ENCODE results near the gene UGGT1.

The UGGT1 gene, protein sequence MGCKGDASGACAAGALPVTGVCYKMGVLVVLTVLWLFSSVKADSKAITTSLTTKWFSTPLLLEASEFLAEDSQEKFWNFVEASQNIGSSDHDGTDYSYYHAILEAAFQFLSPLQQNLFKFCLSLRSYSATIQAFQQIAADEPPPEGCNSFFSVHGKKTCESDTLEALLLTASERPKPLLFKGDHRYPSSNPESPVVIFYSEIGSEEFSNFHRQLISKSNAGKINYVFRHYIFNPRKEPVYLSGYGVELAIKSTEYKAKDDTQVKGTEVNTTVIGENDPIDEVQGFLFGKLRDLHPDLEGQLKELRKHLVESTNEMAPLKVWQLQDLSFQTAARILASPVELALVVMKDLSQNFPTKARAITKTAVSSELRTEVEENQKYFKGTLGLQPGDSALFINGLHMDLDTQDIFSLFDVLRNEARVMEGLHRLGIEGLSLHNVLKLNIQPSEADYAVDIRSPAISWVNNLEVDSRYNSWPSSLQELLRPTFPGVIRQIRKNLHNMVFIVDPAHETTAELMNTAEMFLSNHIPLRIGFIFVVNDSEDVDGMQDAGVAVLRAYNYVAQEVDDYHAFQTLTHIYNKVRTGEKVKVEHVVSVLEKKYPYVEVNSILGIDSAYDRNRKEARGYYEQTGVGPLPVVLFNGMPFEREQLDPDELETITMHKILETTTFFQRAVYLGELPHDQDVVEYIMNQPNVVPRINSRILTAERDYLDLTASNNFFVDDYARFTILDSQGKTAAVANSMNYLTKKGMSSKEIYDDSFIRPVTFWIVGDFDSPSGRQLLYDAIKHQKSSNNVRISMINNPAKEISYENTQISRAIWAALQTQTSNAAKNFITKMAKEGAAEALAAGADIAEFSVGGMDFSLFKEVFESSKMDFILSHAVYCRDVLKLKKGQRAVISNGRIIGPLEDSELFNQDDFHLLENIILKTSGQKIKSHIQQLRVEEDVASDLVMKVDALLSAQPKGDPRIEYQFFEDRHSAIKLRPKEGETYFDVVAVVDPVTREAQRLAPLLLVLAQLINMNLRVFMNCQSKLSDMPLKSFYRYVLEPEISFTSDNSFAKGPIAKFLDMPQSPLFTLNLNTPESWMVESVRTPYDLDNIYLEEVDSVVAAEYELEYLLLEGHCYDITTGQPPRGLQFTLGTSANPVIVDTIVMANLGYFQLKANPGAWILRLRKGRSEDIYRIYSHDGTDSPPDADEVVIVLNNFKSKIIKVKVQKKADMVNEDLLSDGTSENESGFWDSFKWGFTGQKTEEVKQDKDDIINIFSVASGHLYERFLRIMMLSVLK (N-terminal part only)

DNA sequence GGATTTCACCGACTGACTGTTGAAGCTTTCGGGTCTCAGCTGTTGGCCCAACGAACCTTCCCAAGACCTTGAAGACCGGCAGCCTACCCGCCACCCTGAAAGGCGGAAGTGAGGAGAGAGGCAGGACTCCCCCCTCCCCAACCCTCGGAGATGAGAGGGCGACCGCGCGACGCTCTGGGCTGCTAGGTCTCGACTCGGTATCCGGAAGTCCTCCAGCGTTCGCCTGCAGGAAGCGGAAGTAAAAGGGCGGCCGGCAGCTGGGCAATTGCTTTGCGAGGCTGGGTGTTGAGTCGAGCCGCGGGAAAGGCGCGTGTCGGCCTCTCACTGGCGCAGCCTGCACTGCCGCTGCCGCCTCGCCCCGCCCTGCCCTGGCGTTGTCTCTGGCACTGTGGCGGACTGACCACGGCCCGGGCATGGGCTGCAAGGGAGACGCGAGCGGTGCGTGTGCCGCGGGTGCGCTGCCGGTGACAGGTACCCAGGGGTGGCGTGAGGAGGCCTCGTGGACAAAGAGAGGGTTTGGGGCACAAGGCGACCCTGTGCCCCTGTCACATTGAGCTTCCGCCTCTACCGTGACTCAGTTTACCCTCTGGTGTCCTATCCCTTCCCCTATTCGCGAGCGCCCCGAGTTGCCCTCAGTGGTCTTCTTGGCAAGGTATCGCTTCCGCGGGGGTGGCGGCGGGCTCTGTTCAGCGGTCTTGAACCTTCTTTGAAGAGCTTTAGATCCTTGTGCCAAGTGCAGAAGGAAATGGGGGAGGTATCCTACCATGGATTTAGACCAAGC lies at the start of gene UGGT1:
Gene UGGT1, plus strand, starts transcription at position 256 of the 781 bp plus-strand sequence. Its CDS starts 158 bp downstream, at position 414.
- peak; percentile 96 for DNase-seq

DNA sequence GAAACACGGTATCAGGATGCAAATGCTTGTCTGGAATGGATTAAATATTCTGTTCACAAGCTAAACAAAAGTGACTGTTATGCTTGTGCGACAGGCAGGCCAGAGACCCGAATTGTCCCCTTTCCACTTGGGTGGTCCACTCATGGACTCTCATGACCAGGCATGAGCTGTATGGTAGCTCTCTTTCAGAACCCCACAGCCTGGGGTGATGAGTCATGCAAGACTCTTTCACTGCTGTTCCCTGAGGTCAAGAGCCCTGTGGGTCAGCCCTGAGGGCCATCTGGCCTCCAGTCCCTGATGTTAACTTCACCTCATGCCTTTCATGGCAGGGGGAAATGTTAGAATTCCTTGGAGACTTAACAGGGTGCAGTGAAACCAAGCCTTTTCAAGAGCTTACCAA lies 49.4 kb upstream of the UGGT1 start:
- no peak for DNase-seq

DNA sequence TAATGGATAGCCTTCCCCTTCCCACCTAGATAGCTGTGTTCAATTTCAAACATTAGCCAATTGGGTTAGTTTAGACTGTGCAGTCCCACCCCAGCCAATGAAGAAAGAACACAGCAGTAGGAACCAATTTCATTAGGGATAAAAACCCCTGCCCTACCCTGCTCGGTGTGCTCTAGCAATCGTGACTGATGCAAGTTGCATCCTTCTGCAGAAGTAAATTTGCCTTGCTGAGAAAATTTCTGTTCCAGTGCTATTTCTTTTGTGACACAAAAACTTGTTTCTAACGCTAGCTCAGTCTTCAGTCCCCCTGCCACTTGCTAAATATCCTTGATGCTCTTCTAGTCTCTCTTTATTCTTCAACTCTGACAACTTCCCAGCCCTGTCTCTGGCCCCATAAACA lies 48.0 kb upstream of the UGGT1 start:
- no peak for DNase-seq

DNA sequence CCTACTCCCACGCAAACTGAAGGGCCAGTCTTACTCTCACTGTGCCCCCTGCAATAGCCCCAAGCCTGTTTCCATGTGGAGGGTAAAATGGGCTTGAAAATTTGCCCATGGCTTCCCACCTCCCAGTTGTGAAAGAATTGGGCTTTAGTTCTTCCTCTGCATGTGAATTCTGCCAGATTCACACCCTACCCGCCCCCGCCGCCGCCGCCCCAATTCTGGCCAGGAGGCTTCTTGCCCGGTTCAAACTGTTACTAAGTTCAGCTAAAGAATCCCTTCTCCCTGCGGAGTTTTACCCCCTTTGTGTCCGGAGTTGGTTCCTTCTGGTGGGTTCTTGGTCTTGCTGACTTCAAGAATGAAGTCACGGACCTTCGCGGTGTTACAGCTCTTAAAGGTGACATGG lies 37.7 kb upstream of the UGGT1 start:
- DNase-seq = no peak

DNA sequence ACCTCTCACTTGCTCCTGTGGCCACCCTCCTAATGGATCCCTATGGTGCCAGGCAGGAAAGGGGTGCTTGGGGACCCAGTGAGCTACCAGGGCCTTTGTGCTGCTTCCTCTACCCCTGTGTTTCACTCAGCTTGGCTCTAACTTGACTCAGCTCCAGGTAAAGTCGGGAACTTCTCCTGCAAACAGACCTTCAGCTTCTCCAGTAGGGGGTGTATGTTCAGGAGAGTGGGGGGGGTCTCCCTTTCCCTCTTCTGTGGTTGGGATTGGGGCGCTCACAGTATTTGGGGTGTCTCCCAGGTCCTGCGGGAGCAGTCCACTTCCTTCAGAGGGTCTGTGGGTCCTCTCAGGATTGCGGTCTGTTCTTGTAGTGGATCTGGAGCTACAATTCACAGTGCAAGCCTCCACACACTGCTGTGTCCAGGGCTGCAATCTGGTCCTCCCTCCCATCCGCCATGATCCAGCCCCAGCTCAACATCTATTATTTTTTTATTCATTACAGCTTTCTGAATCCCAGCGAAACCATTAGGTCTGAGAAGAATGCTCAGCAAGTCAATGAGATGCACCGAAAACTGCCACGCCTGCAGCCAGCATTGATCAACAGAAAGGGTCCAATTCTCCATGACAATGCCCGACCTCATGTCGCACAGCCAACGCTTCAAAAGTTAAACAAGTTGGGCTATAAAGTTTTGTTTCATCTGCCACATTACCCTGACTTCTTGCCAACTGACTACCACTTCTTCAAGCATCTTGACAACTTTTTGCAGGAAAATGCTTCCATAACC lies 36.7 kb upstream of the UGGT1 start:
- DNase-seq = no peak

DNA sequence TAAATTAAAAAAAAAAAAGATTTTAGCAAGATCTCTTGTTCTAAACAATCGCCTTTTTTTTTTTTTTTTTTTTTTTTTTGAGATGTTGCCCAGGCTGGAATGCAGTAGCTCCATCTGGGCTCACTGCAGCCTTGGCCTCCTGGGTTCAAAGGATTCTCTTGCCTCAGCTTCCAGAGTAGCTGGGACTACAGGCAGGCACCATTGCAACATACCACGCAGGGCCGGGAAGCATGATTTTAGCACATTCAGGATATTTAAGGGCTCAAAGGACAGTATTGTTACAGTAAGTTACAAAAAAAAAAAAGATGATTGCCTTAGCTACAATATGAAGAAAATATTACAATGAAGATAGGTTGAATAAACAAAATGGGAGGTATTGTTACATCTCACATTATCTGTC lies 33.7 kb upstream of the UGGT1 start:
- no peak for DNase-seq

DNA sequence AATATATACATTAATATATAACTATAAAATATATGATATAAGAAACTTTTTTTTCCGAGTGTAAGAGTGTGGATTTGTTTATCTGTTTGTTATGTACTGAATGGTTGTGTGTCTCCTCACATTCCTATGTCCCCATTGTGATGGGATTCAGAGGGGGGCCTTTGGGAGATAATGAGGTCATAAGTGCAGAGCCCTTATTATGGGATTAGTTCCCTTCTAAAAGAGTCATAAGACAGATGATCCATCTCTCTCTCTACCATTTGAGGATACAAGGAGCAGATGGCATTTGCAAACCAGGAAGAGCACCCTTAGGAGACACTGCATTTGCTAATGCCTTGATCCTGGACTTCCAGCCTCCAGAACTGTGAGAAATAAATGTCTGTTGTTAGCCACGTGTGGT lies 32.9 kb upstream of the UGGT1 start:
- DNase-seq = no peak

DNA sequence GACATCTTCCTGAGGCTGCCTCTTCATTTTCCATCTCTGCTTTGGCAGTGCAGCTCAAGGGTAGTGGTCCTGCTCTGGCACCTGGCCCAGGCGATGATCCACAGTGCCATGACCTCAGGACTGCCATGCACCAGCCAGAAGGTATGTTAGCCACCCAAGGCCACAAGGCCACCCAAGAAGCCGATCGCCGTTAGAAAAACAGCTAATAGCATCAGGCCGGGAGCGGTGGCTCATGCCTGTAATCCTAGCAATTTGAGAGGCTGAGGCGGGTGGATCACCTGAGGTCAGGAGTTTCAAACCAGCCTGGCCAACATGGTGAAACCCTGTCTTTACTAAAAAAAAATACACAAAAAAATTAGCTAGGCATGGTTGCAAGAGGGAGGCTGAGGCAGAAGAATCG lies 28.4 kb upstream of the UGGT1 start:
- no peak for DNase-seq

DNA sequence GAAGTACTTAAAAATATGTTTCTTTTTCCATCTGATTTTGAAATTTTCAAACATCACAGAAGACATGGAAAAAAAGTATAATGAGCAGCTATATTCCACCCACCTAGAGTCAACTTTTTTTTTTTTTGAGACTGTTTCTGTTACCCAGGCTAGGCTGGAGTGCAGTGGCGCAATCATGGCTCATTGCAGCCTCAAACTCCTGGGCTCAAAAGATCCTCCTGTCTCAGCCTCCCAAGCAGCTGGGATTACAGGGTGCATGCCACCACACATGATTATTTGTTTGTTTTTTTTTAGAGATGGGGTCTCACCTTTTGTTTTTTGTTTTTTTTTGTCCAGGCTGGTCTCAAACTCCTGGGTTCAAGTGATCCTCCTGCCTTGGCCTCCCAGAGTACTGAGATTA lies 26.6 kb upstream of the UGGT1 start:
- no peak for DNase-seq

DNA sequence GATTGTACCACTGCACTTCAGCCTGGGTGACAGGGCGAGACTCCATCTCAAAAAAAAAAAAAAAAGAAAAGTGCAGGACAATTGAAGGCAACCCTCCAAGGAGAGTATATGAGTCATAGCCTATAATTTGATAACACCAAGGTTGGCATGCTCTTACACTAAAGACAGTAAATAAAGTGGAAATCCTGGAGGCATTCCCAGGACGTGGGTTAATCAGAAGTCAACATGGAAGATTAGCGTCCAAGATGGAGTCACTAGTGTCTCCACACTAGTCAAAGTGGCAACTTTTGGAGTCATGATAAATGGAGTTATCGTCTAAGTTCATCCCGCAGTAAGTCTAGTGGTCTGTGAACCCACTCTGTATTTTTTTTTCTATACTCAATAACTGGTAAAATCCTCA lies 21.2 kb upstream of the UGGT1 start:
- no peak for DNase-seq

DNA sequence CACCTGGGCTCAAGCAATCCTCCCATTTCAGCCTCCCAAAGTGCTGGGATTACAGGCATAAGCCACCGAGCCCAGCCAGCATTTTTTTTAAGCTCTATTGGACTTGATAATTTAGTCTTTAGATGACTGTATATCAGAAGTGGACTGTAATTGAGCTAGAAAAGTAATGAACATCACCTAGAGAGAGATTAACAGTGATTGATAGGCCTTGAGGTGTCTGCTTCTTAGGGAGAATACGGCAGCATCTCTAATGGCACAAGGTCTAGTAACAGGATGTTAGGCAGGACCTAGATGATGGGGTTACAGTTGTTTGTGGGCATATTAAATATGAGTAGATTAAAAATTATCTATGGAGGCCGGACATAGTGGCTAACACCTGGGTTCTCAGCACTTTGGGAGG lies 17.7 kb upstream of the UGGT1 start:
- DNase-seq = no peak

DNA sequence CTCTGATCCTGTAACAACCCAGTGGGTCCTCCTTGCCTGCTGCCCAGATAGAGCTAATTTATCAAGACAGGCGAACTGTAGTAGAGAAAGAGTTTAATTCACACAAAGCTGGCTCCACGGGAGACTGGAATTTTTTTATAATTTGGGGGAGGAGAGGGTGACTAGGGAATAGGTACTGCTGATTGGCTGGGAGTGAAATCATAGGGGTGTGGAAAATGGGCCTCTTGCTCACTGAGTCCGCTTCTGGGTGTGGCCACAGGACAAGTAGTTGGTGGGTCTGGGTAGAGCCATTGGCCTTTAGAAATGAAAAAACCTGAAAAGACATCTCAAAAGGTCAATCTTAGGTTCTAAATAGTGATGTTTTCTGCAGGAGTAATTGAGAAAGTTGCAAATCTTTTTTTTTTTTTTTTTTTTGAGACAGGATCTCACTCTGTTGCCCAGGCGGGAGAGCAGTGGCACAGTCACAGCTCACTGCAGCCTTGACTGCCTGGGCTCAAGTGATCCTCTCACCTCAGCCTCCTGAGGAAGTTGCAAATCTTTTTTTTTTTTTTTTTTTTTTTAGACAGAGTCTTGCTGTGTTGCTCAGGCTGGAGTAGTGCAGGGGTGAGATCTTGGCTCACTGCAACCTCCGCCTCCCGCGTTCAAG lies 14.4 kb upstream of the UGGT1 start:
- DNase-seq = no peak

DNA sequence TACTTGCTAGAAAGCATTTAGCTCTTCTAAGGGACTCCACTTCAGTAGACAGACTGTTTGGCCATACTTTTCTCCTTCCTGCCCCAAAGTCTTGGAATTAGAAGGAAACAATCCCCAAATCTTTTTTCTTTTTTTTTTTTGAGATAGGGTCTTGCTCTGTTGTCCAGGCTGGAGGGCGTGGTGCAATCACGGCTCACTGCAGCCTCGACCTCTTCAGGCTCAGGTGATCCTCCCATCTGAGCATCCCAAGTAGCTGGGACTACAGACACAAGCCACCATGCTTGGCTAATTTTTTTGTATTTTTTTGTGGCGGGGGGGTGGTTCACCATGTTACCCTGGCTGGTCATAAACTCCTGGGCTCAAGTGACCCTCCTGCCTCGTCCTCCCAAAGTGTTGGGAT lies 6.2 kb upstream of the UGGT1 start:
- DNase-seq = no peak

DNA sequence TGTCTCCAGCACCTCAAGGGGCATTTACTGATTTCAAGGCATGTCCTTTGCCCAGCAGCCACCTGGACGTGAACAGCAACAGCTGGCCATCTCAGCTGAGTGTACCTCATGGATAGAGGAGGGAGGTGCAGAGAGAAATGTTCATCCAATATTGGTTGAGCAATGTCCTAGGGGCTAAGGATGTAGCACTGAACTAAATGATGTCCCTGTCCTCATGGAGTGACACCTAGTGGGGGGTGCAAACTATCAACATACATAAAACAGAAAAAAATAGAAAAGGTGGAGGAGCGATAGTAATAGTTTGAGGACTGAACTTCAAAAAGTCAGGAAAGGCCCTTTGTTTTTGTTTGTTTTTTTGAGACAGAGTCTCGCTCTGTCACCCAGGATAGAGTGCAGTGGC lies 4.8 kb upstream of the UGGT1 start:
- DNase-seq = no peak

DNA sequence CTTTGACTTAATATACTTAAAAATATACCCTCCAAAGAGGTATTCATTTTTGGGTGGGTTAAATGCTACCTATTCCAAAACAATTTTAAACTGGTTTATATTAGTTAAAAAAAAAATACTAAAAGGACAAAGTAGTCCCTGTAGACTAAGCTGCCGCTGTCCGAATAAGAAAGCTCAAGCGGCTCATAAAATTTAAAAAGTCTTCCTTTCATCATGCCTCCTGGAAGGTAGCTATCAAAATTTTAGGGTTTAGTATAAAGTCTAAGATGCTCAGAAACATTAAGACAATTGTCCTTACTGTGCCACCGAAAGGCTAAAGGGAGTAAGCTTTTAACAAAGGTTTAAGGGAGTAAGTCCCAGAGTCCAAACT lies 440 bp upstream of the UGGT1 start:
- no peak for DNase-seq

DNA sequence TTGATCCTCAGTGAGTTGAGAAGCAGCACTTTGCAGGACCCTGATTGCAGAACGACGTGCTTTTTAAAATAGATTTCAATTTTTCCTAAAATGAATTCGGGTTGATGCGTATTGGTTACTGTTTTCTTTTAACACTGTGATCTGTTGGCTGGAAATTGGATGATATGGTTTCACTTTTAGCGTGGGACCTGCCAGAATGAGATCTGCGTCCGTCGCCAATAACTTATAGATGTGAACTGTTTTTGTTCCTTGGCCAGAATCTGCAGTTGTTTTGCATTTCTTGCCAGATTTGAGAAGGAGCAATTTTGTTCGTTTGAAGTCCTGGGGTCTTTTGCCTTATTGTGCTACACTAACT lies 703 bp downstream of the UGGT1 start:
- peak; percentile 38 for DNase-seq

DNA sequence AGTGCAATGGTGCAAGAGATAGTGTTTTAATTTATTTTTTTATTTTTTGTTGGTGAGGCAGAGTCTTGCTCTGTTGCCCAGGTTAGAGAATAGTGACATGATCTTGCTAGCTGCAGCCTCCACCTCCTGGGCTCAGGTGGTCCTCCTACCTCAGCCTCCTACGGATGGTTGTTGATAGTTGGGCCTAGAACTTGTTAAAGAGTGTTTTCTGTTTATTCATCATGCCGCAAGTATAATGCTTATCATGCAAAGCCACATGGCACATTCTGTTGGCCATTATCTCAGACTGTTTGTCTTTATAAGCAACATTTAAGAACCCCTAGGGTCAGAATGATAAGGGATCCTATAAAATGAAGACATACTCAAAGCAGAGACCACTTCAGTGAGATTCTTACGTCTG lies 1.7 kb downstream of the UGGT1 start:
- DNase-seq = no peak

DNA sequence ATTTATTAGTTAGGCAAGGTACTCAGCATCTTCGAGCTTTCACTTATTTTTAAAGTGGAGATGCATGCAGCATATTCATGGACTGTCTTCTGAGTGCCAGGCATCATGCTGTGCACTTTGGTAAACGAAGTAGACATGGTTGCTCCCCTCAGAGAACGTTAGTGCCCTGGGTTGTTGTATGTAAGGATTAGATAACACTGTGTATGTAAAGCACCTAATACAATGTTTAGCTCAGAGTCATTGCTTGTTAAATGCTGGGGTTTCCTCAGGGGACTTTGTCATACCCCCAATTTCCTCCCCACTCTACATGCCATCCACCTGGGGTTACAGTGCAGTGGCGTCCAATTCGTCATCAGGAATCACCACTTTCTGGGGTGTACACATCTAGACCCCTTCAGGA lies 2.8 kb downstream of the UGGT1 start:
- DNase-seq = no peak

DNA sequence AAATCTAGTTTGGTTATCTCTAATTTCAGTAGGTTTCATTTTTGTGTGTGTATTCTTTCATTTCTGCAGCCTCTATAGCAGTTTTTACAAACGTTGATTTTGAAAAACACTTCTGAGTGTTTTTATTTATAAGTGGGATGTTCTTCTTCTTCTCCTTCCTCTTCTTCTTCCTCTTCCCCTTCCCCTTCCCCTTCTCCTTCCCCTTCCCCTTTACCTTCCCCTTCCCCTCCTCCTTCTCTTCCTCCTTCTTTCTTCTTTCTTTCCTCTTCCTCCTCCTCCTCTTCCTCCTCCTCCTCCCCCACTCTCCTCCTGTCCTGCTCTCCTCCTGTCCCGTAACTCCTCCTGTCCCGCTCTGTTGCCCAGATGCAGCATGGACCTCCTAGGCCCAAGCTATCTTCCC lies 4.2 kb downstream of the UGGT1 start:
- no peak for DNase-seq

DNA sequence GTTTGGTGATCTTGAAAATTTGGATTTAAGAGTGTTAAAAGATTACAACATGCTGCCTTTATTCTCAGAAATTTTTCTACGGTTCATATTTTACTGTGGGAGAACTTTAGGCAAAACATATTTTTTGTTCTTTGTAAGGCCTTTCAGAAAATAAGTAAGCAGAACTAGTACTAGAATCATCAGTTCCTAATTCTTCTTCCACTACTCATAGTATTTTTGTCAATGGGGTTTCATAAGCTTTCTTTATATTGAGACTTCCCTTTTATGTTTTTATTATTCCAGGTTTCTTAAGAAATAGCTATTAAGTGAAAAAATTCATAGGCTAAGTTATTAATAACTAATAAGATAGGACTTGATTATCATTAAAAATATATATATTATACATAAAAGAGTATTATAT lies 12.4 kb downstream of the UGGT1 start:
- no peak for DNase-seq

DNA sequence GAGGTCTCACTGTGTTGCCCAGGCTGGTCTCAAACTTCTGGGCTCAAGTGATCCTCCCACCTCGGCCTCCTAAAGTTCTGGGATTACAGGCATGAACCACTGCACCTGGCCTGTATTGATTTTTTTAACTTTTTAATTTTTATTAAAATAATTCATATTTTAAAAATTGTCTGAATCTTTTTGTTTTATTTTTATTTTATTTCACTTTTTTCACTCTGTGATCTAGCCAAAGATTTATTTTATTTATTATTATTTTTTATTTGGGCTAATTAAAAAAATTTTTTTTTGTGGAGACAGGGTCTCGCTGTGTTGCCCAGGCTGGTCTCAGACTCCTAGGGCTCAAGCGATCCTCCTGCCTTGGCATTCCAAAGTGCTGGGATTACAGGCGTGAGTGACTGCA lies 14.1 kb downstream of the UGGT1 start:
- DNase-seq = no peak

All from CD4-positive, alpha-beta T cell treated with Interleukin-17A for 1 hour (primary cell).